K562 (cell line): ENCODE measurements around the gene SYT1.

Experiments
- CHD4 ChIP-seq: fragments of 200-600 bp; sonication (generic); IDR thresholded peaks from 3 replicates; pipeline ENCODE4 v1.6.1; 2012; ENCODE audit warnings: low read depth, mild to moderate bottlenecking, mixed read lengths, low read length, inconsistent platforms; ENCODE audit not compliant: insufficient read depth, insufficient replicate concordance, poor library complexity, severe bottlenecking
- CTCF ChIP-seq, 3 experiments: IDR thresholded peaks in 2 of 3; conservative IDR thresholded peaks in 1 of 3; 2 replicates each; pipeline ENCODE4 v1.5.1; 2011 to 2012; ENCODE audit warnings: low read length in 3 of 3, mild to moderate bottlenecking in 3 of 3, control low read depth in 2 of 3, improper control_type of control experiment in 1 of 3, inconsistent platforms in 1 of 3, low read depth in 1 of 3, mixed read lengths in 1 of 3, moderate library complexity in 1 of 3; ENCODE audit not compliant: insufficient read depth in 2 of 3
- DPF2 ChIP-seq: fragments of 450-650 bp; IDR thresholded peaks from 2 replicates; pipeline ENCODE4 v1.6.1; 2016
- ELF4 ChIP-seq: fragments of 450-650 bp; formaldehyde crosslinking; IDR thresholded peaks from 2 replicates; pipeline ENCODE4 v1.4.0; 2022; ENCODE audit warnings: missing genetic modification characterization
- EZH2 ChIP-seq: IDR thresholded peaks from 2 replicates; pipeline ENCODE4 v1.6.1; 2012; ENCODE audit warnings: low read depth, mild to moderate bottlenecking, inconsistent platforms, low read length, borderline replicate concordance
- FOSL1 ChIP-seq: fragments of 200-800 bp; sonication (Bioruptor generic); conservative IDR thresholded peaks from 2 replicates; pipeline ENCODE4 v1.6.1; 2016; ENCODE audit warnings: missing genetic modification characterization, missing compliant biosample characterization
- JUN ChIP-seq, 2 experiments: sonication (generic) in 1 of 2; formaldehyde crosslinking in 1 of 2; IDR thresholded peaks; 2 replicates each; pipeline versions ENCODE4 v1.6.1 to v1.8.0; 2012 to 2022; ENCODE audit warnings: borderline replicate concordance in 2 of 2, mild to moderate bottlenecking in 2 of 2, improper control_type of control experiment in 1 of 2, low read depth in 1 of 2, low read length in 1 of 2, missing genetic modification reagents in 1 of 2
- POLR2A ChIP-seq: fragments of 450-650 bp; conservative IDR thresholded peaks from 2 replicates; pipeline ENCODE4 v1.6.1; 2016
- SIX5 ChIP-seq, 2 experiments: IDR thresholded peaks; 2 replicates each; pipeline ENCODE4 v1.6.1; 2011; ENCODE audit warnings: low read length in 2 of 2, borderline replicate concordance in 1 of 2, low read depth in 1 of 2, mild to moderate bottlenecking in 1 of 2, moderate library complexity in 1 of 2; ENCODE audit not compliant: insufficient read depth in 1 of 2
- SRSF1 ChIP-seq: fragments of 200-400 bp; formaldehyde crosslinking; IDR thresholded peaks from 2 replicates; pipeline ENCODE4 v1.6.1; 2017; ENCODE audit warnings: mild to moderate bottlenecking, low read depth, low read length, moderate library complexity
- TBP ChIP-seq: optimal IDR thresholded peaks from 2 replicates; pipeline ENCODE3; 2011; ENCODE audit warnings: low read depth, low read length, improper control_type of control experiment
- TEAD4 ChIP-seq, 2 experiments: sonication (generic) in 1 of 2; formaldehyde crosslinking in 1 of 2; IDR thresholded peaks; 2 replicates each; pipeline versions ENCODE4 v1.6.1 to v1.8.0; 2012 to 2022; ENCODE audit warnings: borderline replicate concordance in 1 of 2, inconsistent platforms in 1 of 2, low read length in 1 of 2, mild to moderate bottlenecking in 1 of 2, missing genetic modification reagents in 1 of 2
- TF ChIP-seq, protein P1 (sequence below), 2 experiments: fragments of 450-650 bp in 1 of 2; sonication (generic) in 1 of 2; formaldehyde crosslinking in 1 of 2; IDR thresholded peaks; 2 replicates each; pipeline versions ENCODE4 v1.7.1 to v1.9.0; 2016 to 2022; ENCODE audit warnings: inconsistent platforms in 1 of 2, mild to moderate bottlenecking in 1 of 2, missing genetic modification reagents in 1 of 2

DNA sequence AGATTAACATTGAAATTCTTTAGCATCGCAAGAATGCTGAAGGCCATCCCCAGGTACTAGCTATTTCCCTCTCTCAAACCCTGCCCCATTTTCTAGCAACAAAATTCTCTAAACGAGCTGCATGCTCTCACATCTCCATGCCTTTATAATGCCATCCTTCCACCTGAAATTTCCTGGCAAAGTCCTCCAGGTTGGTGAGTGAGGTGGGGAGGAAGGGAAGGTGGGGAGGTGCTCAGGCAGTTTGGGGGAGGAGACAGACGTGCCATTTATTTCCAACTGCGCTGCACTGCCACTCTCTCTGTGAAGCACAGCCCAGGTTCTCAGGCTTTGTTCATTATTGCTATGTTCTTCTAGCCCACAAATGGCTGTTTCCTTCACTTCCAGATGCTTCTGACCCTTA, 617.7 kb downstream of the SYT1 start:
- TF ChIP-seq TEAD4 (IDR thresholded peaks at IDR 0.05; ENCODE audit: low read length), result no peak
- TF ChIP-seq TEAD4 (CRISPR knock-in tag; IDR thresholded peaks at IDR 0.05; ENCODE audit: borderline replicate concordance), result no peak
- TF ChIP-seq DPF2, result no peak
- TF ChIP-seq JUN (IDR thresholded peaks at IDR 0.05; ENCODE audit: borderline replicate concordance, low read depth, low read length), result no peak
- TF ChIP-seq JUN (CRISPR knock-in tag; IDR thresholded peaks at IDR 0.05; ENCODE audit: borderline replicate concordance), result no peak
- no peak for TF ChIP-seq CTCF (IDR thresholded peaks at IDR 0.05 in 2 of 3, conservative IDR thresholded peaks at IDR 0.05 in 1 of 3; ENCODE audit: insufficient read depth in 2 of 3, low read depth in 1 of 3, low read length in 3 of 3)
- TF ChIP-seq, protein P1, sequence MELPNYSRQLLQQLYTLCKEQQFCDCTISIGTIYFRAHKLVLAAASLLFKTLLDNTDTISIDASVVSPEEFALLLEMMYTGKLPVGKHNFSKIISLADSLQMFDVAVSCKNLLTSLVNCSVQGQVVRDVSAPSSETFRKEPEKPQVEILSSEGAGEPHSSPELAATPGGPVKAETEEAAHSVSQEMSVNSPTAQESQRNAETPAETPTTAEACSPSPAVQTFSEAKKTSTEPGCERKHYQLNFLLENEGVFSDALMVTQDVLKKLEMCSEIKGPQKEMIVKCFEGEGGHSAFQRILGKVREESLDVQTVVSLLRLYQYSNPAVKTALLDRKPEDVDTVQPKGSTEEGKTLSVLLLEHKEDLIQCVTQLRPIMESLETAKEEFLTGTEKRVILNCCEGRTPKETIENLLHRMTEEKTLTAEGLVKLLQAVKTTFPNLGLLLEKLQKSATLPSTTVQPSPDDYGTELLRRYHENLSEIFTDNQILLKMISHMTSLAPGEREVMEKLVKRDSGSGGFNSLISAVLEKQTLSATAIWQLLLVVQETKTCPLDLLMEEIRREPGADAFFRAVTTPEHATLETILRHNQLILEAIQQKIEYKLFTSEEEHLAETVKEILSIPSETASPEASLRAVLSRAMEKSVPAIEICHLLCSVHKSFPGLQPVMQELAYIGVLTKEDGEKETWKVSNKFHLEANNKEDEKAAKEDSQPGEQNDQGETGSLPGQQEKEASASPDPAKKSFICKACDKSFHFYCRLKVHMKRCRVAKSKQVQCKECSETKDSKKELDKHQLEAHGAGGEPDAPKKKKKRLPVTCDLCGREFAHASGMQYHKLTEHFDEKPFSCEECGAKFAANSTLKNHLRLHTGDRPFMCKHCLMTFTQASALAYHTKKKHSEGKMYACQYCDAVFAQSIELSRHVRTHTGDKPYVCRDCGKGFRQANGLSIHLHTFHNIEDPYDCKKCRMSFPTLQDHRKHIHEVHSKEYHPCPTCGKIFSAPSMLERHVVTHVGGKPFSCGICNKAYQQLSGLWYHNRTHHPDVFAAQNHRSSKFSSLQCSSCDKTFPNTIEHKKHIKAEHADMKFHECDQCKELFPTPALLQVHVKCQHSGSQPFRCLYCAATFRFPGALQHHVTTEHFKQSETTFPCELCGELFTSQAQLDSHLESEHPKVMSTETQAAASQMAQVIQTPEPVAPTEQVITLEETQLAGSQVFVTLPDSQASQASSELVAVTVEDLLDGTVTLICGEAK (IDR thresholded peaks at IDR 0.05), result no peak
- TF ChIP-seq, protein P1 (CRISPR knock-in tag; IDR thresholded peaks at IDR 0.05), result no peak
- no peak for TF ChIP-seq SIX5 (IDR thresholded peaks at IDR 0.05; ENCODE audit: borderline replicate concordance in 1 of 2, insufficient read depth in 1 of 2, low read depth in 1 of 2, low read length in 2 of 2)
- TF ChIP-seq FOSL1 (tag), result no peak
- TF ChIP-seq POLR2A, result no peak
- TF ChIP-seq ELF4 (CRISPR knock-in tag), result no peak
- TF ChIP-seq CHD4, result no peak
- no peak for TF ChIP-seq TBP
- TF ChIP-seq EZH2, result no peak
- no peak for TF ChIP-seq SRSF1
